Panc1 (cell line): ENCODE results near the gene COMMD4.
"Not testable (repeated sequence)": the region's sequence is repeated elsewhere in the genome, so short reads cannot be mapped to it uniquely, and the experiment has no call there.

Experiments
- POLR2AphosphoS5 ChIP-seq: IDR thresholded peaks from 2 replicates; pipeline ENCODE4 v1.6.1; 2012; ENCODE audit warnings: mild to moderate bottlenecking, low read depth, low read length, moderate library complexity
- SIN3A ChIP-seq: IDR thresholded peaks from 2 replicates; pipeline ENCODE4 v1.6.1; 2012; ENCODE audit warnings: low read depth, mild to moderate bottlenecking, low read length, moderate library complexity, borderline replicate concordance; ENCODE audit not compliant: insufficient read depth
- TCF7L2 ChIP-seq: IDR thresholded peaks from 2 replicates; pipeline ENCODE4 v1.6.1; 2011; ENCODE audit warnings: mild to moderate bottlenecking, low read depth, low read length, inconsistent platforms
- TF ChIP-seq, protein P1 (sequence below): fragments of 450-650 bp; IDR thresholded peaks from 2 replicates; pipeline ENCODE4 v1.5.1; 2017; ENCODE audit warnings: mild to moderate bottlenecking
- TF ChIP-seq, protein P2 (sequence below), 2 experiments: IDR thresholded peaks; 2 replicates each; pipeline ENCODE4 v1.6.1; 2011 to 2012; ENCODE audit warnings: low read depth in 2 of 2, control low read depth in 1 of 2, low read length in 1 of 2, mild to moderate bottlenecking in 1 of 2, moderate library complexity in 1 of 2; ENCODE audit not compliant: insufficient read depth in 1 of 2

DNA sequence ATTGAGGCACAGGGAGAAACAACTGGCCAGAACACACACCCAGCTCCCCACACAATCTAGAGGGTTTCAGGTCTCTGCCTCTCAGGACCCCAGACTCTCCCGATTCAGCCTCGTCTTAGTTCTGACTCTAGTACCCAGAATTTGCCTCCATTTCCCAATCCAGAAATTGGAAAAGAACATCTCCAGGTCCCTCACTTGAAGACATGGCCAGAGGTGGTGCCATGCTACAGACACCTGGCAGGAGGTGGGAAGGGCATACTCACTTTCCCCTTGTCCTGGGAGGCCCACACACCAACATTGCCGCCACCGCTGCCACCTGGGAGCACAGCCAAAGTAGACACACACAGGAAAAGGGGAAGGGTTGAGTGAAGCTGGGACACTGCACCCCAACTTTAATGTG is 33.1 kb upstream of the COMMD4 start:
- TF ChIP-seq, protein P1, sequence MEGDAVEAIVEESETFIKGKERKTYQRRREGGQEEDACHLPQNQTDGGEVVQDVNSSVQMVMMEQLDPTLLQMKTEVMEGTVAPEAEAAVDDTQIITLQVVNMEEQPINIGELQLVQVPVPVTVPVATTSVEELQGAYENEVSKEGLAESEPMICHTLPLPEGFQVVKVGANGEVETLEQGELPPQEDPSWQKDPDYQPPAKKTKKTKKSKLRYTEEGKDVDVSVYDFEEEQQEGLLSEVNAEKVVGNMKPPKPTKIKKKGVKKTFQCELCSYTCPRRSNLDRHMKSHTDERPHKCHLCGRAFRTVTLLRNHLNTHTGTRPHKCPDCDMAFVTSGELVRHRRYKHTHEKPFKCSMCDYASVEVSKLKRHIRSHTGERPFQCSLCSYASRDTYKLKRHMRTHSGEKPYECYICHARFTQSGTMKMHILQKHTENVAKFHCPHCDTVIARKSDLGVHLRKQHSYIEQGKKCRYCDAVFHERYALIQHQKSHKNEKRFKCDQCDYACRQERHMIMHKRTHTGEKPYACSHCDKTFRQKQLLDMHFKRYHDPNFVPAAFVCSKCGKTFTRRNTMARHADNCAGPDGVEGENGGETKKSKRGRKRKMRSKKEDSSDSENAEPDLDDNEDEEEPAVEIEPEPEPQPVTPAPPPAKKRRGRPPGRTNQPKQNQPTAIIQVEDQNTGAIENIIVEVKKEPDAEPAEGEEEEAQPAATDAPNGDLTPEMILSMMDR, result not testable (repeated sequence)
- TF ChIP-seq TCF7L2, SIN3A, POLR2AphosphoS5: not testable (repeated sequence)
- TF ChIP-seq, protein P2, sequence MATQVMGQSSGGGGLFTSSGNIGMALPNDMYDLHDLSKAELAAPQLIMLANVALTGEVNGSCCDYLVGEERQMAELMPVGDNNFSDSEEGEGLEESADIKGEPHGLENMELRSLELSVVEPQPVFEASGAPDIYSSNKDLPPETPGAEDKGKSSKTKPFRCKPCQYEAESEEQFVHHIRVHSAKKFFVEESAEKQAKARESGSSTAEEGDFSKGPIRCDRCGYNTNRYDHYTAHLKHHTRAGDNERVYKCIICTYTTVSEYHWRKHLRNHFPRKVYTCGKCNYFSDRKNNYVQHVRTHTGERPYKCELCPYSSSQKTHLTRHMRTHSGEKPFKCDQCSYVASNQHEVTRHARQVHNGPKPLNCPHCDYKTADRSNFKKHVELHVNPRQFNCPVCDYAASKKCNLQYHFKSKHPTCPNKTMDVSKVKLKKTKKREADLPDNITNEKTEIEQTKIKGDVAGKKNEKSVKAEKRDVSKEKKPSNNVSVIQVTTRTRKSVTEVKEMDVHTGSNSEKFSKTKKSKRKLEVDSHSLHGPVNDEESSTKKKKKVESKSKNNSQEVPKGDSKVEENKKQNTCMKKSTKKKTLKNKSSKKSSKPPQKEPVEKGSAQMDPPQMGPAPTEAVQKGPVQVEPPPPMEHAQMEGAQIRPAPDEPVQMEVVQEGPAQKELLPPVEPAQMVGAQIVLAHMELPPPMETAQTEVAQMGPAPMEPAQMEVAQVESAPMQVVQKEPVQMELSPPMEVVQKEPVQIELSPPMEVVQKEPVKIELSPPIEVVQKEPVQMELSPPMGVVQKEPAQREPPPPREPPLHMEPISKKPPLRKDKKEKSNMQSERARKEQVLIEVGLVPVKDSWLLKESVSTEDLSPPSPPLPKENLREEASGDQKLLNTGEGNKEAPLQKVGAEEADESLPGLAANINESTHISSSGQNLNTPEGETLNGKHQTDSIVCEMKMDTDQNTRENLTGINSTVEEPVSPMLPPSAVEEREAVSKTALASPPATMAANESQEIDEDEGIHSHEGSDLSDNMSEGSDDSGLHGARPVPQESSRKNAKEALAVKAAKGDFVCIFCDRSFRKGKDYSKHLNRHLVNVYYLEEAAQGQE (IDR thresholded peaks at IDR 0.05; ENCODE audit: insufficient read depth in 1 of 2, low read depth in 2 of 2, low read length in 1 of 2), result not testable (repeated sequence)
